Kidney epithelial cell (primary cell): Measurements from ENCODE around the gene PREX1. TPM values are rescaled to one million over a fixed set of nuclear protein-coding genes. Genes with fewer than 3 reads are reported as not detected.

Experiments
- DNase-seq: peaks from one replicate; pipeline ENCODE4 v3.0.0-alpha.2; 2010; ENCODE audit warnings: low read depth
- H3K27me3 ChIP-seq: 2 replicates; pipeline ENCODE4 v1.6.0; 2011; ENCODE audit warnings: low read length; ENCODE audit not compliant: control insufficient read depth, insufficient read depth
- H3K36me3 ChIP-seq: 2 replicates; pipeline ENCODE4 v1.5.1; 2011; ENCODE audit warnings: low read length; ENCODE audit not compliant: control insufficient read depth, insufficient read depth
- H3K4me3 ChIP-seq: 2 replicates; pipeline ENCODE4 v1.5.1; 2011; ENCODE audit warnings: low read depth, mild to moderate bottlenecking, control low read depth, low read length
- total RNA-seq: library from RNA; depleted of rRNA; stranded (reverse); fragments of >200 nt; gene quantifications from 2 replicates; pipeline ENCODE4 v1.2.3, GENCODE V29; 2015
- TF ChIP-seq, protein P1 (sequence below): IDR thresholded peaks from 2 replicates; pipeline ENCODE4 v1.5.1; 2011; ENCODE audit warnings: mild to moderate bottlenecking, moderate library complexity, low read length, control low read depth, inconsistent platforms; ENCODE audit not compliant: insufficient read depth, poor library complexity, severe bottlenecking

Gene PREX1
- total RNA-seq, 1 donor from 2014 or later: 3.5 TPM

DNA sequence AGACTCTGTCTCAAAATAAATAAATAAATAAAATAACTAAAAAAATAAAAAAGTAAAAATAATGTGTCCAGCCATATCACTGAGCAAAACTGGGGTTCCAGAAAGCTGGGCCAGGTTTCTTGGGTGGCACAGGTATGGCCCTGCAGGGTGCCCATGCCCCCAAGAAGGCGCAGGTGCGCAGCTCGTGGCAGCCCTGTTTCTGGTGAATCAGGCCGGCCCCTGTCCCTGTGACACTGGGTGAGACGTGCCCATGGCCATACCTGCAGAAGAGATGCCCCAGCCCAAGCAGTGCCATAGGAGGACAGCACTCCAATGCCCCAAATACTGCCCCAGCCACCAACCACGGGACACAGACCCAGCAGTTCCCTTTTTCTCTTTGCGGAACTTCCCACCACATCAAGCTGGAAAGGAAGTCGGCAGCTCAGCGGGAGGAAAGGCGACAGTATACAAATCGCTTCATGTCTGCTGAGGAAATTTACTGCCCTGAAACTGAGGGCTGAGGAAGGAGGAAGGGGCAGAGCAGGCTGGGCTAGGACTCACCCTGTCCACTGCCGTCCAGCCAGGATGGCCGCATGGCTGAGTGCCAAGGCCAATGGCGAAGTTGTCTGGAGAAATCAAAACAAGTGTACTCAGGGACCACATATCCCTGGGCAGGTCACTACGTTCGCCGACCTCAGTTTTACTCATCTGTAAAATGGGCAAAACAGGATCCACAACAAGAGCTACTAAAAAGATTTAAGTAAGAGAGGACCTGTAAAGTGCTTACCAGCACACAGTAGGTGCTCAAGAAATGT, 55.4 kb downstream of the PREX1 start:
- H3K4me3 ChIP-seq: no peak overlapping the region
- TF ChIP-seq, protein P1, sequence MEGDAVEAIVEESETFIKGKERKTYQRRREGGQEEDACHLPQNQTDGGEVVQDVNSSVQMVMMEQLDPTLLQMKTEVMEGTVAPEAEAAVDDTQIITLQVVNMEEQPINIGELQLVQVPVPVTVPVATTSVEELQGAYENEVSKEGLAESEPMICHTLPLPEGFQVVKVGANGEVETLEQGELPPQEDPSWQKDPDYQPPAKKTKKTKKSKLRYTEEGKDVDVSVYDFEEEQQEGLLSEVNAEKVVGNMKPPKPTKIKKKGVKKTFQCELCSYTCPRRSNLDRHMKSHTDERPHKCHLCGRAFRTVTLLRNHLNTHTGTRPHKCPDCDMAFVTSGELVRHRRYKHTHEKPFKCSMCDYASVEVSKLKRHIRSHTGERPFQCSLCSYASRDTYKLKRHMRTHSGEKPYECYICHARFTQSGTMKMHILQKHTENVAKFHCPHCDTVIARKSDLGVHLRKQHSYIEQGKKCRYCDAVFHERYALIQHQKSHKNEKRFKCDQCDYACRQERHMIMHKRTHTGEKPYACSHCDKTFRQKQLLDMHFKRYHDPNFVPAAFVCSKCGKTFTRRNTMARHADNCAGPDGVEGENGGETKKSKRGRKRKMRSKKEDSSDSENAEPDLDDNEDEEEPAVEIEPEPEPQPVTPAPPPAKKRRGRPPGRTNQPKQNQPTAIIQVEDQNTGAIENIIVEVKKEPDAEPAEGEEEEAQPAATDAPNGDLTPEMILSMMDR: no peak
- DNase-seq: no peak

DNA sequence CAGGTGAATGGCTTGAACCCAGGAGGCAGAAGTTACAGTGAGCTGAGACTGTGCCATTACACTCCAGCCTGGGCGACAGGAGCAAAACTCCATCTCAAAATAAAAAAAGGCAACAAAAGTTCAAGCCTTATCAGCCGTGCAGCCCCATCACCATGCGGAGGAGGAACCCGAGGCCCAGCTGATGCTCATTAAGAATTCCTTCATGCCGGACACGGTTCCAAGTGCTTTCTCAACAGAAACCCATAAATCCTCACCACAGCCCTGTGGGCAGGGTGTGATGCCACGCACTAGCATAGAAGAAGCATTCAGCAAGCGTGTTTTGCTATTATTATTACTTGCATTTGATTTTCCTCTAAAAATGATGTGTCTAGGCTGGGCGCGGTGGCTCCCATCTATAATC, 56.3 kb downstream of the PREX1 start:
- Histone ChIP-seq H3K36me3 (no peaks in the 10 kb centered on the region), H3K27me3 (peaks cover 12% of the 10 kb centered on the region), H3K4me3 (no peak overlapping the region)
- TF ChIP-seq, protein P1: no peak
- DNase-seq: peak; percentile 35

More for the DNA sequence above, 55.4 kb downstream of the PREX1 start:
- Histone ChIP-seq H3K36me3 (no peaks in the 10 kb centered on the region), H3K27me3 (peaks cover 12% of the 10 kb centered on the region)

DNA sequence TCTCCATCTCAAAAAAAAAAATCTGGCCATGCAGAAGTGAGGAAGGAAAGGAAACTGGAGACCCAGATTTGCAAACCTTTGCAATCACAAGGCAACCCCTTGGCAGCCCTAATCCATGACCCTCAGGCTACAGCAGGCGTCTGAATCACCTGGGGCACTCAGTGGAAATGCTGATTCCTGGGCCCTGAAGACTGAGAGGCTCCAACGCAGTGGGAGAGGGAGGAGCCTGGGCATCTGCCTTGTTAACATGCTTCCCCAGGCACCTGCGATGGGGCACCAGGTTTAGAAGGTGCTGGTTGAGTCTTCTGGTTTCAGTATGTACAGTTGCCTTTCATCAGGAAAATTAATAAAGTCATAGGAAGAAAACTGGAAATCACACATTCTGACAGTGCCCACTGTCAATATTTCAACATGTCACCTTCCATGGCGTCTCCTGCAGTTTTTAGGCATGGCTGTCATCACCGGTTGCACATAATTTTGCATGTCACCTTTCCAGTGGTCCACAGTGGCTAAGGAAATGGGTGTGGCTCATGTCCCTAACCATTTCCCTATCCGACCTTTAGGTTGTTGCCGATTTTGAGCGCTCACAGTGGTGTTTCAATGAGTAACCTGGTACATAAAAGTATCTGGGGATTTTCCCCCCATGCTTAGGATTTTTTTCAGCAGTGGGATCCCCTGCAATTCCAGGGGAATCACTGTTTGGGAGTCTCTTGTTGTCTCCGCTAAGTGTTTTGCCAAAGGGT, 56.9 kb downstream of the PREX1 start:
- TF ChIP-seq, protein P1: no peak
- H3K27me3 ChIP-seq: peaks cover 12% of the 10 kb centered on the region
- no peak overlapping the region for H3K4me3 ChIP-seq
- no peaks in the 10 kb centered on the region for H3K36me3 ChIP-seq
- DNase-seq: no peak

DNA sequence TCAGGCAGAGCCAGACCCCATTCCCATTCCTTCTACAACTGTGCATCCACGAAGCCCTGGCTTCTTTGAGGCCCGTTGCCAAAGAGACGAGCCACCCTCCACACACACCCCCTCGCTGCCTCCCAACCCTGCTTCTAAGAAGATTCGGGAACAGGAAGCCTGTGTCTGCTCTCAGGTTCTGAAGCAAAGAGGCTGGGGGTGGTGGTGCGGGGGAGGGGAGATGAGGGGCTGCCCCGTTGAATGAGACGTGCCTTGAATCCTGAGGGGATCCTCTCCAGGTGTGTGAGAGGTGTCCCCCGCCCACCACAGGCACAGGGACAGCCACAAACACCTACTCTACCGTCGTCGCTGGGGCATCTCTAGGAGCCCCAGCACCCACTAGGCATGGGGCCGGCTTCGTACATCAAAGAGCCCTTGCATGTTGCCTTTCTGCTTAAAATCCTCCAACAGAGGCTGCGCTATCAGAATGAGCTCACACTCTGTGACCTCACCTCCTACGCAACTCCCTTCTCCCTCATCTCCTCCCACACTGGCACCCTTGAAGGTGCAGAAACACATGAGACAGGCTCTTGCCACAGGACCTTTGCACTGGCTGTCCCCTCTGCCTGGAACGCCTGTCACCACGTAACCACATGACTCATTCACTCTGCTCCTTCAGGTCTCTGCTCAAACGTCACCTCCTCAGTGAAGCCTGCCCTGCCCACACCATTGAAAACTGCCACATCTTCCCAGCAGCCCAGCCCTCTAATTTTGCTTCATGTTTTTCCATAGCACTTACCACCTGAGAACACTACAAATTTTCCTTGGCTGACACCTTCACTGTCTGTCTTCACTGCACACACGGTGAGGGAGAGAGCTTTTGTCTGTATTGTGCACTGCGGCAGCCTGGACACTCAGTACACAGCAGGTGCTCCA, 58.5 kb downstream of the PREX1 start:
- Histone ChIP-seq H3K27me3 (peaks cover 12% of the 10 kb centered on the region), H3K4me3 (no peak overlapping the region), H3K36me3 (no peaks in the 10 kb centered on the region)
- TF ChIP-seq, protein P1: no peak
- DNase-seq: no peak

DNA sequence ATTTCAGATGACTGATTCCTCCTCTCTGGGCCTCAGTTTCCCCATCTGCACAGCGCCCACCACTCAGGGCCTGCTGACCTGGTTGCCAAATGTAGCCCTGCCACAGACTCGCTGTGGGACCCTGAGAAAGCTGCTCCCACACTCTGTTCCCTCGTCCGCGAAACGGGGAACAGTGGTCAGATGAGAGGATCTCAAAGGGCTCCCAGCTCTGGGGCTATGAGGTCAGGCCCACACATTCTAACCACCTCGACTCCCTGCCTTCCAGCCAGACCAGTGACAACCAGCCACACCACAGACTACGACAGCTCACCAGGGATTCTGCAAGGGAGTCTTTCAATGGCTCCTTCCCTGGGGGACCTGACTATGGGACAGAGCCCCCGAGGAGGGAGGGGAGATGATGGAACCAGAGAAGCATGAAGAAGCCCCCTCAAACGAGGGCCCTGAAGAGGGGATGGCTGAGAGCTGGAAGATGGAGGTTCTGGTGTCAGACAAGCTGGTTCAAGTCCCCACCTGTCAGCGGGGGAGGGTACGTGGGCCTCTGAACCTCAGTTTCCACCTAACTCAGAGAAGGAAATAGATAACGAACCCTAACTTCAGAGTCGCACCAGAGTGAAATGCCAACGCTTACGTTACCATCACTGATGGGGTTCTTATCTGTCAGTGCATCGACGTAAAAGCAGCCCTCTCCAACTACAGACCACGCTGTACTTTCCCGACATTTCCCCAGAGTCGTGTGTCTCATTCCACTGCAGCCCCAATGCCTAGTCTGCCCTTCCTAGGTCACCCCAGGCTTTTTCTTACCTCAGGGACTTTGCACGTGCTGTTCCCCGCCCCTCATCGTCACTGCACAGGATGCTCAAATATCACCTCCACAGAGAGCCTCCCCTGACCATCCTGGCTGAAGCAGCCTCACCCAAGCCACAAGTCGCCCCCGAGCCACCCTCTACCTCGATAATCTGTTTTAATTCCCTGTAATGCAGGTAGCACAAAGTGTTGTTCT, 60.5 kb downstream of the PREX1 start:
- Histone ChIP-seq H3K27me3 (peaks cover 10% of the 10 kb centered on the region), H3K36me3 (no peaks in the 10 kb centered on the region), H3K4me3 (no peak overlapping the region)
- TF ChIP-seq, protein P1: no peak
- no peak for DNase-seq
